Fibroblast of lung (primary cell): ENCODE results near the gene SORT1. TPM values are rescaled to one million over a fixed set of nuclear protein-coding genes. Genes with fewer than 3 reads are reported as not detected.

Source experiments
- DNase-seq, 2 donors: peaks; one replicate each; pipeline versions ENCODE4 v3.0.0 to v3.0.0-alpha.2; 2010; ENCODE audit warnings: low read depth in 2 of 2
- H2AFZ ChIP-seq: 2 replicates; pipeline ENCODE4 v1.5.1; 2012; ENCODE audit warnings: low read length, control low read depth, inconsistent platforms
- H3K27ac ChIP-seq: 2 replicates; pipeline ENCODE4 v1.5.1; 2011; ENCODE audit warnings: low read length, control low read depth; ENCODE audit not compliant: insufficient read depth
- H3K27me3 ChIP-seq: 2 replicates; pipeline ENCODE4 v1.5.1; 2011; ENCODE audit warnings: mild to moderate bottlenecking, low read length; ENCODE audit not compliant: control insufficient read depth, insufficient read depth
- H3K36me3 ChIP-seq: 2 replicates; pipeline ENCODE4 v1.5.1; 2011; ENCODE audit warnings: low read length; ENCODE audit not compliant: control insufficient read depth, insufficient read depth
- H3K4me1 ChIP-seq: 2 replicates; pipeline ENCODE4 v1.5.1; 2011; ENCODE audit warnings: low read length; ENCODE audit not compliant: control insufficient read depth, insufficient read depth; ENCODE audit errors: extremely low read depth
- H3K4me2 ChIP-seq: 2 replicates; pipeline ENCODE4 v1.5.1; 2011; ENCODE audit warnings: low read length, control low read depth; ENCODE audit not compliant: insufficient read depth; ENCODE audit errors: extremely low read depth
- H3K4me3 ChIP-seq, 4 experiments: fragments of 200-600 bp in 1 of 4; sonication (generic) in 1 of 4; replicated peaks in 1 of 4; 2 replicates each; pipeline ENCODE4 v1.5.1; 2011 to 2016; ENCODE audit warnings: low read length in 4 of 4, low read depth in 3 of 4, mild to moderate bottlenecking in 3 of 4, control low read depth in 2 of 4, inconsistent platforms in 1 of 4, mixed read lengths in 1 of 4; ENCODE audit not compliant: insufficient read depth in 1 of 4; ENCODE audit errors: control extremely low read depth in 1 of 4
- H3K79me2 ChIP-seq: 2 replicates; pipeline ENCODE4 v1.5.1; 2012; ENCODE audit warnings: mild to moderate bottlenecking, low read length, inconsistent platforms; ENCODE audit not compliant: control insufficient read depth, insufficient read depth
- H3K9ac ChIP-seq: 2 replicates; pipeline ENCODE4 v1.5.1; 2011; ENCODE audit warnings: mild to moderate bottlenecking, low read length, control low read depth; ENCODE audit not compliant: insufficient read depth
- H3K9me3 ChIP-seq: 2 replicates; pipeline ENCODE4 v1.5.1; 2012; ENCODE audit warnings: low read depth, low read length; ENCODE audit not compliant: control insufficient read depth, insufficient read depth
- H4K20me1 ChIP-seq: 2 replicates; pipeline ENCODE4 v1.5.1; 2011; ENCODE audit warnings: low read length; ENCODE audit not compliant: control insufficient read depth, insufficient read depth; ENCODE audit errors: extremely low read depth
- CTCF ChIP-seq, 2 donors: IDR thresholded peaks in 1 of 2; conservative IDR thresholded peaks in 1 of 2; 1 replicate in 1 of 2; 2 replicates in 1 of 2; pipeline ENCODE4 v1.5.1; 2011 to 2012; ENCODE audit warnings: low read length in 2 of 2, control low read depth in 1 of 2, inconsistent platforms in 1 of 2, low read depth in 1 of 2, mild to moderate bottlenecking in 1 of 2
- EZH2 ChIP-seq: IDR thresholded peaks from 2 replicates; pipeline ENCODE4 v1.5.1; 2012; ENCODE audit warnings: low read length, control low read depth, mild to moderate bottlenecking; ENCODE audit errors: missing control alignments
- polyA plus RNA-seq, 2 donors: library from polyadenylated mRNA; depleted of rRNA in 1 of 2; stranded (reverse) in 1 of 2; unstranded in 1 of 2; fragments of >200 nt; gene quantifications; 2 replicates each; pipeline ENCODE4 v1.2.1, GENCODE V29; 2011 to 2012; ENCODE audit warnings: missing spikeins in 1 of 2
- total RNA-seq: library from RNA; depleted of rRNA; stranded (reverse); fragments of >200 nt; gene quantifications from 2 replicates; pipeline ENCODE4 v1.2.1, GENCODE V29; 2014

SORT1 gene
- total and polyA plus RNA-seq, 2 donors (not counting 1 experiment from before 2014, with no cell fraction given) = 27.5 to 37.5 TPM

GRCh38 chr1:109365642-109366204 is 32.0 kb downstream of the SORT1 start:
- Histone ChIP-seq H3K9me3 (no peaks in the 10 kb centered on the region), H3K27me3 (no peaks in the 10 kb centered on the region), H3K79me2 (no peaks in the 10 kb centered on the region), H3K27ac (no peak overlapping the region), H4K20me1 (no peaks in the 10 kb centered on the region), H3K4me3 (no peak overlapping the region), H3K4me2 (no peak overlapping the region), H3K36me3 (no peaks in the 10 kb centered on the region), H3K4me1 (peaks cover 9% of the 10 kb centered on the region), H2AFZ (no peak overlapping the region), H3K9ac (no peak overlapping the region)
- TF ChIP-seq CTCF (conservative IDR thresholded peaks at IDR 0.05 in 1 of 2, IDR thresholded peaks at IDR 0.05 in 1 of 2; ENCODE audit: low read depth in 1 of 2, low read length in 2 of 2) (no peak), EZH2 (no peak)
- DNase-seq = no peak

- H3K79me2 ChIP-seq = no peaks in the 10 kb centered on the region
- no peak overlapping the region for H3K9ac ChIP-seq
- no peak overlapping the region for H3K4me3 ChIP-seq
- H3K27ac ChIP-seq = no peak overlapping the region
- TF ChIP-seq EZH2 (no peak), CTCF (conservative IDR thresholded peaks at IDR 0.05 in 1 of 2, IDR thresholded peaks at IDR 0.05 in 1 of 2; ENCODE audit: low read depth in 1 of 2, low read length in 2 of 2) (no peak)
- H3K36me3 ChIP-seq = no peaks in the 10 kb centered on the region
- peaks cover 4% of the 10 kb centered on the region for H3K4me1 ChIP-seq
- DNase-seq = peak; percentile 42 to 52
- H3K27me3 ChIP-seq = no peaks in the 10 kb centered on the region
- no peaks in the 10 kb centered on the region for H4K20me1 ChIP-seq
- no peaks in the 10 kb centered on the region for H3K9me3 ChIP-seq
- no peak overlapping the region for H3K4me2 ChIP-seq
- H2AFZ ChIP-seq = no peak overlapping the region
Measured at GRCh38 chr1:109361649-109362048, 36.1 kb downstream of the SORT1 start.

- Histone ChIP-seq H3K9me3 (no peaks in the 10 kb centered on the region), H3K4me1 (peaks cover 4% of the 10 kb centered on the region), H3K4me3 (no peak overlapping the region), H3K27ac (no peak overlapping the region), H3K4me2 (no peak overlapping the region), H3K36me3 (no peaks in the 10 kb centered on the region), H2AFZ (no peak overlapping the region), H3K79me2 (no peaks in the 10 kb centered on the region), H3K9ac (no peak overlapping the region), H3K27me3 (no peaks in the 10 kb centered on the region), H4K20me1 (no peaks in the 10 kb centered on the region)
- no peak for TF ChIP-seq CTCF (conservative IDR thresholded peaks at IDR 0.05 in 1 of 2, IDR thresholded peaks at IDR 0.05 in 1 of 2; ENCODE audit: low read depth in 1 of 2, low read length in 2 of 2)
- no peak for TF ChIP-seq EZH2
- no peak for DNase-seq
Measured at GRCh38 chr1:109361069-109361468, 36.6 kb downstream of the SORT1 start.
